Effector memory CD4-positive, alpha-beta T cell (primary cell): Measurements from ENCODE around the gene LRRTM2.
"Not testable (repeated sequence)": the region's sequence is repeated elsewhere in the genome, so short reads cannot be mapped to it uniquely, and the experiment has no call there.

Experiments used
- DNase-seq, 3 donors: peaks; one replicate each; pipeline ENCODE4 v3.0.0-alpha.2; 2020
- H3K27ac ChIP-seq: 2 replicates; pipeline ENCODE4 v1.7.0; 2013; ENCODE audit warnings: mild to moderate bottlenecking, low read length, moderate library complexity; ENCODE audit not compliant: insufficient read depth, poor library complexity, severe bottlenecking
- H3K27me3 ChIP-seq: replicated peaks from 2 replicates; pipeline ENCODE4 v1.7.0; 2013; ENCODE audit warnings: mild to moderate bottlenecking, low read length; ENCODE audit not compliant: insufficient read depth, control insufficient read depth, poor library complexity, severe bottlenecking
- H3K36me3 ChIP-seq: 2 replicates; pipeline ENCODE4 v1.7.0; 2013; ENCODE audit warnings: mild to moderate bottlenecking, low read length, moderate library complexity; ENCODE audit not compliant: control insufficient read depth, insufficient read depth
- H3K4me1 ChIP-seq: 2 replicates; pipeline ENCODE4 v1.7.0; 2013; ENCODE audit warnings: low read length, mild to moderate bottlenecking; ENCODE audit not compliant: control insufficient read depth, insufficient read depth, poor library complexity, severe bottlenecking
- H3K4me3 ChIP-seq: 2 replicates; pipeline ENCODE4 v1.7.0; 2013; ENCODE audit warnings: low read length, low read depth, mild to moderate bottlenecking; ENCODE audit not compliant: insufficient read depth, poor library complexity, severe bottlenecking
- H3K9me3 ChIP-seq: 2 replicates; pipeline ENCODE4 v1.7.0; 2013; ENCODE audit warnings: mild to moderate bottlenecking, low read length, moderate library complexity; ENCODE audit not compliant: control insufficient read depth

LRRTM2 gene

GRCh38 chr5:138844125-138844461 is 31.0 kb downstream of the LRRTM2 start:
- Histone ChIP-seq H3K4me3 (no peak overlapping the region), H3K27me3 (no peaks in the 10 kb centered on the region), H3K4me1 (no peaks in the 10 kb centered on the region), H3K27ac (no peak overlapping the region), H3K9me3 (no peaks in the 10 kb centered on the region), H3K36me3 (no peaks in the 10 kb centered on the region)
- DNase-seq: no peak

GRCh38 chr5:138843316-138844124 is 31.6 kb downstream of the LRRTM2 start:
- Histone ChIP-seq H3K9me3 (no peaks in the 10 kb centered on the region), H3K4me3 (no peak overlapping the region), H3K27me3 (no peaks in the 10 kb centered on the region), H3K27ac (no peak overlapping the region), H3K36me3 (no peaks in the 10 kb centered on the region), H3K4me1 (no peaks in the 10 kb centered on the region)
- no peak for DNase-seq

- DNase-seq: no peak
- Histone ChIP-seq H3K4me1 (no peaks in the 10 kb centered on the region), H3K9me3 (no peaks in the 10 kb centered on the region), H3K27ac (no peak overlapping the region), H3K27me3 (no peaks in the 10 kb centered on the region), H3K4me3 (no peak overlapping the region), H3K36me3 (no peaks in the 10 kb centered on the region)
These were observed 33.6 kb downstream of the LRRTM2 start for GRCh38 chr5:138841531-138841930.

GRCh38 chr5:138840103-138840502 is 35.0 kb downstream of the LRRTM2 start:
- no peak for DNase-seq

GRCh38 chr5:138837160-138837559 is 38.0 kb downstream of the LRRTM2 start:
- Histone ChIP-seq H3K9me3 (no peaks in the 10 kb centered on the region), H3K27ac (no peak overlapping the region), H3K4me3 (no peak overlapping the region), H3K4me1 (no peaks in the 10 kb centered on the region), H3K27me3 (no peaks in the 10 kb centered on the region), H3K36me3 (no peaks in the 10 kb centered on the region)
- DNase-seq: no peak

More at GRCh38 chr5:138840103-138840502, 35.0 kb downstream of the LRRTM2 start:
- Histone ChIP-seq H3K36me3 (no peaks in the 10 kb centered on the region), H3K9me3 (no peaks in the 10 kb centered on the region), H3K4me3 (no peak overlapping the region), H3K4me1 (no peaks in the 10 kb centered on the region), H3K27ac (no peak overlapping the region), H3K27me3 (no peaks in the 10 kb centered on the region)

GRCh38 chr5:138834853-138835252 is 40.3 kb downstream of the LRRTM2 start:
- H3K36me3 ChIP-seq, DNase-seq: not testable (repeated sequence)

GRCh38 chr5:138833726-138834480 is 41.2 kb downstream of the LRRTM2 start:
- Histone ChIP-seq H3K27ac (no peak overlapping the region), H3K9me3 (no peaks in the 10 kb centered on the region), H3K4me3 (no peak overlapping the region), H3K27me3 (no peaks in the 10 kb centered on the region), H3K36me3 (no peaks in the 10 kb centered on the region), H3K4me1 (no peaks in the 10 kb centered on the region)
- DNase-seq: no peak

More at GRCh38 chr5:138834853-138835252, 40.3 kb downstream of the LRRTM2 start:
- H3K27ac ChIP-seq, H3K4me3 ChIP-seq, H3K9me3 ChIP-seq, H3K27me3 ChIP-seq, H3K4me1 ChIP-seq: not testable (repeated sequence)

- no peaks in the 10 kb centered on the region for H3K36me3 ChIP-seq
- no peak overlapping the region for H3K27ac ChIP-seq
- H3K4me1 ChIP-seq: no peaks in the 10 kb centered on the region
- no peaks in the 10 kb centered on the region for H3K9me3 ChIP-seq
- no peak overlapping the region for H3K4me3 ChIP-seq
- DNase-seq: no peak
- no peaks in the 10 kb centered on the region for H3K27me3 ChIP-seq
These were observed 42.1 kb downstream of the LRRTM2 start for GRCh38 chr5:138833080-138833479.

- Histone ChIP-seq H3K27ac (no peak overlapping the region), H3K9me3 (no peaks in the 10 kb centered on the region), H3K4me3 (no peak overlapping the region), H3K36me3 (no peaks in the 10 kb centered on the region), H3K27me3 (no peaks in the 10 kb centered on the region), H3K4me1 (no peaks in the 10 kb centered on the region)
- DNase-seq: no peak
These were observed 42.9 kb downstream of the LRRTM2 start for GRCh38 chr5:138832218-138832617.

- Histone ChIP-seq H3K36me3 (no peaks in the 10 kb centered on the region), H3K27me3 (no peaks in the 10 kb centered on the region), H3K27ac (no peak overlapping the region), H3K4me3 (no peak overlapping the region), H3K9me3 (no peaks in the 10 kb centered on the region), H3K4me1 (no peaks in the 10 kb centered on the region)
- DNase-seq: no peak
These were observed 43.4 kb downstream of the LRRTM2 start for GRCh38 chr5:138831703-138832102.
